ENCODE results near the gene PLEKHG3.

Gene PLEKHG3

GRCh38 chr14:64708148-64709004, 4.2 kb downstream of the PLEKHG3 start:
- DNase-seq: no peak

- no peak for DNase-seq
Observed at GRCh38 chr14:64709126-64709525, 4.9 kb downstream of the PLEKHG3 start.

GRCh38 chr14:64711039-64711438, 6.8 kb downstream of the PLEKHG3 start:
- no peak for DNase-seq

- no peak for DNase-seq
Observed at GRCh38 chr14:64713677-64714076, 9.5 kb downstream of the PLEKHG3 start.

GRCh38 chr14:64714432-64715025, 10.3 kb downstream of the PLEKHG3 start:
- DNase-seq: no peak

- DNase-seq: no peak
Observed at GRCh38 chr14:64715146-64715627, 11.0 kb downstream of the PLEKHG3 start.

- DNase-seq: no peak
Observed at GRCh38 chr14:64715628-64716412, 11.6 kb downstream of the PLEKHG3 start.

GRCh38 chr14:64717870-64718269, 13.6 kb downstream of the PLEKHG3 start:
- DNase-seq: peak; percentile 53

GRCh38 chr14:64718762-64719161, 14.5 kb downstream of the PLEKHG3 start:
- no peak for DNase-seq

- no peak for DNase-seq
Observed at GRCh38 chr14:64719601-64720000, 15.4 kb downstream of the PLEKHG3 start.

- peak; percentile 64 for DNase-seq
Observed at GRCh38 chr14:64720131-64720576, 15.9 kb downstream of the PLEKHG3 start.

- no peak for DNase-seq
Observed at GRCh38 chr14:64721391-64721791, 17.2 kb downstream of the PLEKHG3 start.

GRCh38 chr14:64721899-64722298, 17.7 kb downstream of the PLEKHG3 start:
- no peak for DNase-seq

GRCh38 chr14:64722842-64723447, 18.7 kb downstream of the PLEKHG3 start:
- DNase-seq: no peak

GRCh38 chr14:64723691-64724577, 19.7 kb downstream of the PLEKHG3 start:
- DNase-seq: no peak

- DNase-seq: no peak
Observed at GRCh38 chr14:64724578-64724930, 20.3 kb downstream of the PLEKHG3 start.

GRCh38 chr14:64725261-64725815, 21.1 kb downstream of the PLEKHG3 start:
- no peak for DNase-seq

GRCh38 chr14:64725879-64726584, 21.8 kb downstream of the PLEKHG3 start:
- no peak for DNase-seq

GRCh38 chr14:64726585-64726890, 22.3 kb downstream of the PLEKHG3 start:
- no peak for DNase-seq

- DNase-seq: no peak
Observed at GRCh38 chr14:64727551-64728071, 23.4 kb downstream of the PLEKHG3 start.

- DNase-seq: no peak
Observed at GRCh38 chr14:64728106-64728505, 23.9 kb downstream of the PLEKHG3 start.

Data from NCI-H2029 (cell line).